Stimulated activated CD8-positive, alpha-beta memory T cell treated with anti-CD3 and anti-CD28 coated beads, Interleukin-12 subunit alpha, Interleukin-12 subunit beta, amount 100 ng/mL, for 24 hours (primary cell): ENCODE results near the gene HBS1L.

Experiments
- DNase-seq: peaks from one replicate; pipeline ENCODE4 v3.0.0-alpha.2; 2020; ENCODE audit errors: extremely low read depth

Gene HBS1L

GRCh38 chr6:134999107-134999506 lies 55.5 kb downstream of the HBS1L start:
- no peak for DNase-seq

GRCh38 chr6:134997133-134997995 lies 57.3 kb downstream of the HBS1L start:
- DNase-seq = no peak

GRCh38 chr6:134995536-134995935 lies 59.1 kb downstream of the HBS1L start:
- no peak for DNase-seq

GRCh38 chr6:134994431-134994830 lies 60.2 kb downstream of the HBS1L start:
- DNase-seq = no peak

GRCh38 chr6:134992155-134992554 lies 62.5 kb downstream of the HBS1L start:
- no peak for DNase-seq

- no peak for DNase-seq
Observed at GRCh38 chr6:134990262-134990661, 64.4 kb downstream of the HBS1L start.

GRCh38 chr6:134984821-134985220 lies 69.8 kb downstream of the HBS1L start:
- no peak for DNase-seq

- no peak for DNase-seq
Observed at GRCh38 chr6:134983823-134984222, 70.8 kb downstream of the HBS1L start.

- DNase-seq = no peak
Observed at GRCh38 chr6:134982161-134982560, 72.5 kb downstream of the HBS1L start.

- DNase-seq = no peak
Observed at GRCh38 chr6:134980846-134981245, 73.8 kb downstream of the HBS1L start.

- peak; percentile 16 for DNase-seq
Observed at GRCh38 chr6:134979142-134979541, 75.5 kb downstream of the HBS1L start.

- no peak for DNase-seq
Observed at GRCh38 chr6:134974370-134974769, 80.3 kb downstream of the HBS1L start.

- no peak for DNase-seq
Observed at GRCh38 chr6:134967711-134968110, 86.9 kb downstream of the HBS1L start.

GRCh38 chr6:134964451-134965203 lies 90.0 kb downstream of the HBS1L start:
- no peak for DNase-seq

GRCh38 chr6:134962421-134962820 lies 92.2 kb downstream of the HBS1L start:
- DNase-seq = no peak

- no peak for DNase-seq
Observed at GRCh38 chr6:134961366-134961765, 93.3 kb downstream of the HBS1L start.

- DNase-seq = no peak
Observed at GRCh38 chr6:134959603-134960002, 95.0 kb downstream of the HBS1L start.

- DNase-seq = no peak
Observed at GRCh38 chr6:134956676-134957075, 97.9 kb downstream of the HBS1L start.

GRCh38 chr6:134956032-134956431 lies 98.6 kb downstream of the HBS1L start:
- DNase-seq = no peak

GRCh38 chr6:134954272-134955000 lies 100.2 kb downstream of the HBS1L start:
- no peak for DNase-seq

GRCh38 chr6:134951494-134952263 lies 102.9 kb downstream of the HBS1L start:
- no peak for DNase-seq

GRCh38 chr6:134950482-134950881 lies 104.1 kb downstream of the HBS1L start:
- no peak for DNase-seq
